HG03097 (cell line): Measurements from ENCODE around the gene COL18A1.

ENCODE experiments used
- ATAC-seq: cut with Tn5 transposase; IDR thresholded peaks from one replicate; pipeline ENCODE4 v1.9.1; 2021; ENCODE audit not compliant: unreplicated experiment, low FRiP score

COL18A1 gene

DNA sequence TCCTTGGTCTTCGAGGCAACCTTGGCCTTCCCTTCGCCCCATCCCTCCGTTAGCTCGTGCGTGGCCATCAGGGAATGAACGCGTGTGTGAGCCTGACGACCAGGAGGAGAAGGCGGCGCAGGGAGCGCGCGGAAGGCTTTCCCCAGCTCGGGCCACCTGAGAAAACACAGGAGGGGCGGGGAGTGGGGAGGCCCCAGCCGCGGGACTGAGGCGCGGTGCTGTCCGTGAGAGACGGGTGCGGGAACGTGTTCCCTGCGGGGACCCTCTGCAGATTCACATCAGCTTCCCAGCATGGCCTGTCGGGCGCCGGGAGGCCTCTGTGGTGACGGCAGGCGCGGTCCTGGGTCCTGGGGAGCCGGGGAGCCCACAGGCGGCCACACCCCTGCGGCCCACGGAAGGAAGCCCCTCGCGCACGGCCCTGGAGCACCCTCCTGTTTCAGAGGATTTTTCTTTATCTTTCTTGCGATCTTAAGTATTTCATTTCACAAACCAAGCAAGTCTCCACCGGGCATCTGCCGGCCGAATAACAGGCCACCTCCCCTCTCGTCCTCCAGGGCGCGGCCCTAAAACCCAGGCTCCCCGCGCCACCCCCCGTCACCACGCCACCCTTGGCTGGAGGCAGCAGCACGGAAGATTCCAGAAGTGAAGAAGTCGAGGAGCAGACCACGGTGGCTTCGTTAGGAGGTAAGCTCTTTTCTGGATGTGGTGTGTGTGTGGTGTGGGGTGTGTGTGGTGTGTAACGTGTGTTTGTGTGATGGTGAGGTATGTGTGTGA is 71.0 kb downstream of the COL18A1 start:
- ATAC-seq: no peak

DNA sequence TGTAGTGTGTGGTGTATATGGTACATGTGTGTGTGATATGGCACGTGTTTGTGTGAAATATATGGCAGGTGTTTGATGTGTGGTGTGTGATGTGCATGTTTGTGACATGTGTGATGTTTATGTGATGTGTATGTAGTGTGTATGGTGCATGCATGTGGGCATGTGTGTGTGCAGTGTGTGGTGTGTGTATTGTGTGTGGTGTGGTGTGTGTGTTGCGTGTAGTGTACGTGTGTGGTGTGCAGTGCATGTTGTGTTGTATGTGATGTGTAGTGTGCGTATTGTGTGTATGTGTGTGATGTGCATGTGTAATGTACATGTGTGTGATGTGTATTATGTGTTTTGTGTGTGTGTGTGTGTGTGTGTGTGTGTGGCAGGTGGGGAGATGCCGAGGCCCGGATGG is 71.6 kb downstream of the COL18A1 start:
- no peak for ATAC-seq

DNA sequence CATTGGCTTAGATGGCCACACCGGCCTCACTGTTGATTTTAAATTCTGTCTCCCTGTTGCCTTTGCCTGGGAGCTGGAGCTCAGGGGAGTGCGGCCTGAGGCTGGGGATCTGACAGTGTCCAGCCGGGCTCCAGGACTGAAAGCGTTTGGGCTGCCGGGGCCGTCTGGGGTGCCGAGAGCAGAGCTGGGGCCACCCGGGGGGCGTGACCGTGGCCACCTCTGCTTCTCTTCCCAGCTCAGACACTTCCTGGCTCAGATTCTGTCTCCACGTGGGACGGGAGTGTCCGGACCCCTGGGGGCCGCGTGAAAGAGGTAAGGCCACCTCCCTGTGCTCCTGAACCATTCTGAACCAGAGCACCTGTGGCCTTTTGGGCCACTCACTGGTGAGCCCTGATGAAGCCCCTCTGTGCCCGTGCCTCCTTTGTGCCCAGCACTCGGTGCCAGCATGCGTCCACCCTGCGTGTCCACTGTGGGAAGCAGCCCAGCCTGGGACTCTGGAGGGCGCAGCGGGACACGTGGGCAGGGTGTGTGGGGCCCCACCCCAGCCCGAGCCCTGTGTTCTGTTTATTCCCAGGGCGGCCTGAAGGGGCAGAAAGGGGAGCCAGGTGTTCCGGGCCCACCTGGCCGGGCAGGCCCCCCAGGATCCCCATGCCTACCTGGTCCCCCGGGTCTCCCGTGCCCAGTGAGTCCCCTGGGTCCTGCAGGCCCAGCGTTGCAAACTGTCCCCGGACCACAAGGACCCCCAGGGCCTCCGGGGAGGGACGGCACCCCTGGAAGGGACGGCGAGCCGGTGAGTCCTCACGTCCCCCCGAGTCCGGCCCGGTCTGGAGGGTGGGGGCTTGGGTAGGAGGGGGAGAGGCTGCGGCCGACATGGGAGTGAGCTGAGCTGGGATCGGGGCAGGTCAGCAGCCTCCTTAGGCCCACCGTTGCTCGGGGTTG is 72.5 kb downstream of the COL18A1 start:
- ATAC-seq: no peak

DNA sequence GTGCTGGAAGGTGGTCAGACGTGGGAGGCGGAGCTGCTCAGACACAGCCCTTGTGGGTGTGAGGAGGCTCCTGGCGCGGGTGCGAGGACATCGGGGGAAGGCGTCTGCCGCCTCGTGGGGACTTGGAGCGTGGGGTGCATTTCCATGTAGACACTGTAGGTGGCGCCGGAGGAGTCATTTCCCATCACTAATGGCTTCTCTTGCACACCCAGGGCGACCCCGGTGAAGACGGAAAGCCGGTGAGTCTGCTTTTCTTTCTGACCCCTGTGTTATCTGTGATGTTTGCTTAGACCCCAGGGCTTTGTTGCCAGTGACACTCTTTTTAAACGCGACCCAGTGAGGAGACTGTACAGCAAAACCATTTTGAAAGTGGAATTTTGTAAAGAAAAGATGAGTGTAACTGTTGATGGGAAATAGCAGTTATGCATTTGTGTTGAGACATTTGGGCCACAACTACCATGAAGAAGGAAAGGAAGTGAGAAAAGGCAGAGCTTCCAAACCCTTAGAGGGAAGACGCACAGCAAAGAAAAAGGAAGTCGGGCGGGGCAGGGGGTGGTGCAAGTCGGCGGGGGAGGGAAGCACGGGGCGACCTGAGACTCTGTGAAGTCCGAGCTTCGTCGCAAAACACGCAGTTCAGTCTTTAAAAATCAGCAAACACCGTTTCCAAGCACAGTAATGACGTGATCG is 73.3 kb downstream of the COL18A1 start:
- ATAC-seq: no peak

DNA sequence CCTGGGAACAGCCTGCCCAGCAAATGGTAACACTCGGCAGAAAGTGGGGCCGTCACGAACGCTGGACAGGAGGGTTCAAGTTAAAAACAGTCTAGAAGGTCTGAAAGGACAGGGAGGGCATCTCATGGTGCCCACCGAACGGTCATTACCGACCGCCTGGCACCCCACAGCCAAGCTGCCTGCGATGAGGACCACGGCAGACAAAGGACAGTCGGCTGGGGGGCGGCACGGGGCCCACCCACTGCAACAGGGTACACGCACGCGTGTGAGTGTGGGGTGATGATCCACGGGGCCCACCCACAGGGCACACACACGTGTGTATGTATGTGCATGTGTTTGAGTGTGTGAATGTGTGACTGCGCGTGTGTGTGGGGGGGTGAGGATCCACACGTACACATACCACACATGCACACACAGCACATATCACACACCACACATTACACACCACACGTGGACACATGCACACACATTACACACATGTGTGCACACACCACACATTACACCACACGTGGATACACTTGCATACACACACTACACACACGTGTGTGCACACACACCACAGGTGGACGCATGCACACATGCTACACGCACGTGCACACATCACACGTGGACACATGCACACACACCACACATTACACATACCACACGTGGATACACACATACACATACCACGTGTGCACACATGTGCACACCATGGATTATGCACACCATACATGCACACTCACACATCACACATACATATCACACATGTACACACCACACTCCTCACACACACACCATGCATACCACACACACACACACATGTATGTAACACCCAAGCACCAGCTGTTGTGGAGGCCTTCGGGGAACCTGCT is 74.1 kb downstream of the COL18A1 start:
- no peak for ATAC-seq

DNA sequence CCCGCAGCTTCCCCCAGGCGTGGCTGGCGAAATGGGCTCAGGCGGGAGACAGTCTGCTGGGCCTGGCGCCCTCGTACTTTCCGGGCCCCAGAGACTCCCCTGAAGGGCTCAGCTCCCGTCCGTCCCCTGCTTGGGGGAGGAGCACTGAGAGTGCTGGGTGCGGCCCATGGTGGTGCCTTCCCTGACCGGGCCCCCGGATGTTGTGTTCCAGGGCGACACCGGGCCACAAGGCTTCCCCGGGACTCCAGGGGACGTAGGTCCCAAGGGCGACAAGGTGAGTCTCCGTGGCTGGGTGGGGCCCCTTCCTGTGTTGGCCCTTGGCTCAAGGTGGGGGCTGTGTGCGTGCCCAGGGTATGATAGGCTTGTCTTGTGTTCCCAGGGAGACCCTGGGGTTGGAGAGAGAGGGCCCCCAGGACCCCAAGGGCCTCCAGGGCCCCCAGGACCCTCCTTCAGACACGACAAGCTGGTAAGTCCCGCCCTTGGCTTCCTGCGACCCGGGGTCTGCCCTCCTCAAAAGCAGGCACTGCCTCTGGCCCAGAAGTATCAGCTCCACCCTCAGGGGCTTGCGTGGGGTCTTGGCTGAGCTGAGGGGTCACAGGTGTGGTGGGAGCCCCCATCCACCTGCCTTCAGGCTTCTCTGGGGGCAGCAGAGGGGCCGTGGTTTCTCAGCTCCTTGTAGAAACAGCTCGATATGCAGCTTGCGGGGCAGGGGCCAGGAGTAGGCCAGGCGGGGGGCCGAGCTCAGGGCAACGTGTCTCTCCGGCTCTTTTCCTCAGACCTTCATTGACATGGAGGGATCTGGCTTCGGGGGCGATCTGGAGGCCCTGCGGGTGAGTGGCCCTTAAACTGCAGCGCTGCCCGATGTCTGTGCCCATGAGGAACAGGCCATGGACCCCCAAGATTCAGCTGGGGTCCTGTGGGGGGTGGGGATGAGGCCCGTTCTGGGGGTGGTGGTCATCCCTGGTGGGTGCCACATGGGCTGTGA is 75.0 kb downstream of the COL18A1 start:
- no peak for ATAC-seq

DNA sequence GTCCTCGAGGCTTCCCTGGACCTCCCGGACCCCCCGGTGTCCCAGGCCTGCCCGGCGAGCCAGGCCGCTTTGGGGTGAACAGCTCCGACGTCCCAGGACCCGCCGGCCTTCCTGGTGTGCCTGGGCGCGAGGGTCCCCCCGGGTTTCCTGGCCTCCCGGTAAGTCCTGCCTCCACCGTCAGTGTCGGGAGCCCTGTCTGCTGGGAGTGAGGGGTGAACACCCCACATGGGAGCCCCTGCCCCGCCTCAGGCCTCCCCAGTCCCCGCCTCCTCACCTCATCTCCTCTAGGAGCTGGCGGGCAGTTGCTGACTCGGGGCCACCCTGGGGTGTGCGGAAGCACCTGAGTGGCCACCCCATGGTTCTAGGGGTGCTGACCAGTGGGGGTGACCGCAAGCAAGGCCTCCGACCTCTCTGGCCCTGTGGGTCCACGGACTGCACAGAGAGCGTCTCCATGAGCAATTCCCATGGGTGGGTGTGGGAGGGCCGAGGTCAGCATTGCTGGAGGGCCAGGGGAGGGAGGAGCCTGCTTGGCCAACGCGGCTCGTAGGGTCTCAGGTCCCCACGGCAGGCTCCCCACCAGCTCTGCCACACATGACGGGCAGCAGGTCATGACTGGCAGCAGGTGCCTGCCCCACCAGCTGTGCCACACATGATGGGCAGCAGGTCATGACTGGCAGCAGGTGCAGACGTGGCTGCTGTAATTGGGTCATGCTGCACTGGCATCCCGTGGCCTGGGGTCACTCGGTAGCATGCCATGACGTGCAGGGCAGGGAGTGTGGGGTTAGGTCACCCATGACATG is 75.9 kb downstream of the COL18A1 start:
- ATAC-seq: no peak

DNA sequence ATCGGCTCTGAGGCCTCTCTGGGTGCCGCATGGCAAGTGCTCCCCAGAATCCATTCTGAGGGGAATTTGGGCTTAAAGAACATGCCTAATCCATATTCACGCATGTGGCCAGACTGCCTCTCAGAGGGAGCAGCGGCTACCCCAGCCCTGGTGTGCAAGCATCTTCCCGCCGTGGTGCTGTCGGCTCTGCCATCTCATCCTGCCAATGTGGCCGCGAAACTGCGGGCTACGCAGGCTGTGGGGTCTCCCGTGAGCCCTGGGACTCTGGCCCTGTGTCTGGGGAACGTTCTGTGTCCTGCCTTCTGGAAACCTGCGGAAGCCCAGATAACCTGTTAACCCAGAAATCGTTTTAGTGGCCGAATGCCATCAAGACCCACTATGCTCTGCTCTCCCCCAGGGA is 76.6 kb downstream of the COL18A1 start:
- no peak for ATAC-seq

DNA sequence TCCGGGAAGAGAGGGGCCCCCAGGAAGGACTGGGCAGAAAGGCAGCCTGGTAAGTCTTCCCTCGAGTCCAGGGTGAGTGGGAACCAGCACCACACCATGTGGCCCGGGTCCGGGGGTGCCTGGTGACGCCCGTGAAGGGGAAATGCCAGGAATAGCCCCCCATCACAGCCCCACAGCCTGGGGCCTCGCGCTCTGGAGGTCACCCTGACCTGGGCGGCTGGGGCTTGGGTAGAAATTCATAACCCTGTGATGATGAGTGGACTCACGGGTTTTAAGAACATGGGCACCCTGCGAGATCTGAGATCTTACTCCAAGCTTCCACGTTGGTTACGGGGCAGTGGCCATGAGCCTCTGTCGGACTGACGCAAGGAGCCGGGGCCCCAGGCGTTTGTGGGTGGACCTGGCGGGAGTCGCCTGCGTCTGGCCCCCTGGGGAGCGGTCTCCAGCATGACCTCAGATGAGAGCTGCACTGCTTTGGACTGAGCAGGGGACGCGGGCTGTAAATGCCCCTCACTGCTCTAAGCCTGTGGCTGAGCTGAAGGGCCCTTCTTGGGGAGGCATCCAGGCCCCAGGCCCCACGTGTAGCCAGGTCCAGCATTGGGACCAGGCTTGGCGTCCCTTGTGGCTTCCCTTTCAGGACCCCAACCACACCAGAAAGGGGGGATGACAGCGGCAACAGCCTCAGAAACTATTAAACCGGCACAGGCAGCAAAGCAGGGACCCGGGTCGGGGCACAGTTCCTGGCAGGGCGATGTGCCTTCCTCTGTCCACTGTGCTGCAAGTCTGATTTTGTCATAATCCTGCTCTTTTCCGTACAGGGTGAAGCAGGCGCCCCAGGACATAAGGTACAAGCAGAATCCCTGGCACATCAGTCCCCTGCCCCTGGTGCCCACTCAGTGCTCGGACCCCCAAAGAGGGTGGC is 77.3 kb downstream of the COL18A1 start:
- ATAC-seq: no peak

DNA sequence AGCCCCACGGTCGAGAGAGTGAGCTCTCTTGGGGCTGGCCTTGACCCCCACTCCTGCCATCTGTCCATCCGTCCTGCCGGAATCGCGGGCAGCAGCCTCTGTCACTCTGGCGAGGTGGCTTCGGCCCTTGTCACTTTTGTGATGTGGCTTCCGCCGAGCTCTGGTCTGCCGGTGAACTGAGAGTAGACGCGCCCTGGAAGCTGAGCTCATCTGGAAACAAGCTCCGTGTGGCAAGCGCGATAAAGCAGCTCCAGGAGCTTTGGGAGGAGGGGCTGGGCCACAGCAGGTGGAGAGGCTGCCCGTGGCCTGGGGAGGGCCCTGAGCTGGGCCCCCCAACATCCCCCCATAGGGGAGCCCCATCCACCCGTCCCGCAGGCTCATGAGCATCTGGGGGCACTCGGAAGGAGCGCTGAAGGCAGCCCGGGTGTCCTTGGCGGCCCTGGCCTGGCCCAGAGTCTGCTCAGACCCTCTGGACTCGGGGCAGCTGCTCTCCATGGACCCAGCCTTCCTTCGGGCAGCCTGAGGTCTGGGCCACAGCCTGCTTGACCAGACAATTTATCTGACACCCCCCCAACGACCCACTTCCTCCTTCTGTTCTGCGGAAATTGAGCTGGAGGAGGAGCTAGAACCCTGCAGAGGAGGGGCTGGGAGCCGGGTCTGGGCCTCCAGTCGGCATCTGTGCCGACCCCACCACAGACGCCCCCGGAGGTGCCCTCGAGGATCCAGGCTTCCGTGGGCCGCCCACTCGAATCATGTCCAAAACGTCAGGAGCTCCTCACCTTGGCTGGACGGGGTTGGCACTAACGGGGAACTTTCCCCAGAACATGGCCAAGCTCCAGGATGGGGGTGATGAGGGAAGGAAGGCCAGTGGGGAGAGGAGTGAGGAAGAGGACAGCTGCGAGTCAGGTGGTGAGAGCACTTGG is 78.2 kb downstream of the COL18A1 start:
- no peak for ATAC-seq

DNA sequence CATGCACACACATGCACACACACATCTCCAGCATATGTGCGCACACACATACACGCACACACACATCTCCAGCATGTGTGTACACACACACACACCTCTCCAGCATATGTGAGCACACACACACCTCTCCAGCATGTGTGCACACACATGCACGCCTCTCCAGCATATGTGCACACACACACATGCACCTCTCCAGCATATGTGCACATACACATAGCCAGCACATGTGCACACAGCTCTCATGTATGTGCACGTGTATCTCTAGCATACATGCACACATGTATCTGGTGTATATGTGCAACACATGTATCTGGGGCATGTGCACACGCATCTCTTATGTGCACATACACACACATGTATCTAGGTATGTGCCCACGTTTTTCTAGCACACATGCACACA is 79.4 kb downstream of the COL18A1 start:
- ATAC-seq: no peak

DNA sequence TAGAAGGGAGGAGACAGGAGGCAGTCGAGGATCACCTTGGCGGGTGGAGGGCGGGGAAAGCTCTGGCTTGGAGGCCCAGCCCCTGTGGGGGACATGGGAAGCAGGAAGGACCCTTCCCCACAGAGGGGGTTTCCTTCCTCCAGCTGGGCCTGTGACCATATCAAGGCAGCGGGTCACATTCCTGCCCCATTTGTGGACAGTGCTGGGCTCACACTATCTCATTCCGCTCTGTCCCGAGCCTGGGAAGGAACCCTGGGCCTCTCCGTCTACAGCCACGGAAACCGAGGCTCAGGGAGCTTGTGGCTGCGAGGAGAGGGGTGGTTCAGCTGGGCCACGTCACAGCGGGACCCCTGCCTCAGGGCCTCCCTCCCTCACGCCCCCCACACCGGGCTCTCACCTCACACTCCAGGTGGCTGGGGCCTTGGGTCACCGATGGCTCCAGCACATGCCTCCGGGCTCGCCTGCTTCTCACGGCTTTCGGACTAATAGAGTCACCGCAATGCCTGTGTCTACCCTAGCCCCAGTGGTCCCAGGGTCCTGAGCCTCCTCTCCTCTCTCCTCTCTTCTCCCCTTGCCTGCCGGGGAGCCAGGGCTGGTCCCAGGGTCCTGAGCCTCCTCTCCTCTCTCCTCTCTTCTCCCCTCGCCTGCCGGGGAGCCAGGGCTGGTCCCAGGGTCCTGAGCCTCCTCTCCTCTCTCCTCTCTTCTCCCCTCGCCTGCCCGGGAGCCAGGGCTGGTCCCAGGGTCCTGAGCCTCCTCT is 80.9 kb downstream of the COL18A1 start:
- no peak for ATAC-seq

DNA sequence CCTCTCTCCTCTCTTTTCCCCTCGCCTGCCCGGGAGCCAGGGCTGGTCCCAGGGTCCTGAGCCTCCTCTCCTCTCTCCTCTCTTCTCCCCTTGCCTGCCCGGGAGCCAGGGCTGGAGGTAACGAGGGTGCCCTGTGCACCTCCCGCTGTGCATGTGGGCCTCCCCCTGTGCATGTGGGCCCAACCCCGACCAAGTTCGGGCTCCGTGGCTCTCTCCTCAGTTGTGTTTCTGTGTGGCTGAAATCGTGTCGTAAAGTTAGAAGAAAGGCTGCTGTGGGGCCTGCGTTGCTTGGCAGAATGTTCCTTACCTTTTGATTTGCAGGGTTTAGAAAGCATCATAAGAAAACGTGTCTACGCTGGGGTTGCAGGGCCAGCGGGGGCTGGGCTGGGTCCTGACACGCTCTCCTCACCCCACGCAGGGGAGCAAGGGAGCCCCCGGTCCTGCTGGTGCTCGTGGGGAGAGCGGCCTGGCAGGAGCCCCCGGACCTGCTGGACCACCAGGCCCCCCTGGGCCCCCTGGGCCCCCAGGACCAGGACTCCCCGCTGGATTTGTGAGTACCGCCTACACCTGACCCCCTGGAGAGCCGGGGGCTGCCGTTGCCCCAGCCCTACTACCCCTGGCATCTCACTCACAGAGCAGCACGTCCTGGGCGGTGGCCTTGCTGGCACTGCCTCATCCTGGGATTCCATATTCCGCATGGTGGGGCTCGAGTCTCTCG is 81.6 kb downstream of the COL18A1 start:
- ATAC-seq: no peak

DNA sequence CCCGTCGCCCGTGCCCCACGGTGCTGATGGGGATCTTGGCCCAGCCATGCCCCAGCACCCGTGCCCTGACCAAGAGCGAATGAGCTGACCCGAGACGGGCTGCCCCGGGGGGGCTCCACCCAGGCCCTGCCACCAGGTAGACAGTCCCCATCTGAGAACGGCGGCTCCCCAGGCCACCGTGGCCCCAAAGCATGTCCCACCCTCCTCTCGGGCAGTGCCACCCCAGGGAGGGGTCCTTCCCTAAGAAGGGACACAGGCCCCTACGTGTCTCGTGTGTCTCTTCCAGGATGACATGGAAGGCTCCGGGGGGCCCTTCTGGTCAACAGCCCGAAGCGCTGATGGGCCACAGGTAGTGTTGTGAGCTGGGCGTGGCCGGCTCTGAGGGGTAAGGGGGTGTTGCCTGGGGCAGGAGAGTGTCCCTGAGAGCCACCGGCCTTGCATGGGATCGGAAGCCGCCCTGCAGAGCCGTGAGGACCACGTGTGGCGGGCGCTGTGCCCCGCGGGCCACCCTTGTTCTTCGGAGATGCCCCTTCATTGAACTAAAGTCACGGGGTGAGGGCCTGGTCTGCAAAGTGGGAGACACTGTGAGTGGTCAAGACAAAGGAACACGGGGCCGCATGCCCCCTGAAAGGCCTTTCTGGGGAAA is 82.3 kb downstream of the COL18A1 start:
- no peak for ATAC-seq
